ENCODE measurements around the gene ZNF627.
"Not testable (repeated sequence)": the region's sequence is repeated elsewhere in the genome, so short reads cannot be mapped to it uniquely, and the experiment has no call there.

The ZNF627 gene

DNA sequence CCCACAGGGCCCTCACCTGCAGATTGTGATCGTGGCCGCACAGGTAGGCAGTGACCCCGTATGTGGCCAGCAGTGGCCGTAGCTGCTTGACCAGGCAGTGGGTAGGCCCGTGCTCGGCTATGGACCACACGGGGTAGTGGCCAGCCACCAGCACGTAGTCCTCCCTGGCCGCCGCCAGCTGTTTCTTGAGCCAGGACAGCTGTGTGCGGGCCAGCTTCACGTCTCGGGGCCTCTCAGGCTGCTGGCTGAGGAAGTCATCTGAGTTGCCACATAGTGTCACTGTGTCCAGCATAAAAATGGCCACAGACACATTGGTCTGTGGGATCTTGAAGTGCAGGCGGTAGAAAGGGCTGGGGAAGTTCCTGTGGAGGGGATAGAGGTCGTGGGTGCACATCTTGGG, 21.1 kb upstream of the ZNF627 start:
- no peak for DNase-seq

DNA sequence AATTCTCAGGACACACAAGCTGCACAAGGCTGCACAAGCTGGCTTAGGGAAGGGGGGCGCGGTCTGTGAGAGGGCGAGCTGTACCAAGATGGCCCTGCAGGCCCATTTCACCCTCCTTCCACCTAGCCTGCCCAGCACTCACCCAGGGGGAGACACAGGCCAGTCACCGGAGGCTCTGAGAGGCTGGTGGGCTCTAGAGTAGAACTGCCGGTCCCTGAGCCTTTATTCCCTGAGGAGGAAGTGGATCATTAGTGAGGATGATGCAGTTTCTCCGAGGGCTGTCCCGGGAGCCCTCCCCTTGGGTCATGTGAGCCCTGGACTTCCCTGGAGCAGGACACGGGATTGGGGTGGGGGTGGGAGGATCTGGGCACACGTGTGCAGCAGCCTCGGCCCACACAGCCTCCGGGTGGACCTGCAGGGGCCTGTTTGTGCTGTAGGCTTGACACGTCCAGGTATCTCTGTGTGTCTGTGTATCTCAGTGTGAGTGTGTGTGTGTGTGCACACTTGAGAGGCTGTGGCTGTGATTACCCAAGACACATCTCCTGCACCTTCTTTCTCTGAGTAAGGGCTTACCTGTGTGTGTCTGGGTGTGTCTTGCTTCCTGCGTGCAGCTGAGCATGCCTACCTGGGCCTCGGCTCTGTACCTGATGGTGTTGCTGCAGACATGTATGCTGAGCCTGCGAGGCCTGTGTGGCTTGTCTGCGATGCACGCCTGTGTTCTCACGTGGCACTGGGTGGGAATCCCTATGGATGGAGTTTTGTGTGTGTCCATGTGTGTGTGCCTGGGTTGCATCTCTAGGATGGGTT, 19.6 kb upstream of the ZNF627 start, which contains the start of gene ACP5:
ACP5 (minus strand) TSS at position 195 of the 807 bp plus-strand sequence. CDS start 328 bp downstream, outside the sequence.
- no peak for DNase-seq

DNA sequence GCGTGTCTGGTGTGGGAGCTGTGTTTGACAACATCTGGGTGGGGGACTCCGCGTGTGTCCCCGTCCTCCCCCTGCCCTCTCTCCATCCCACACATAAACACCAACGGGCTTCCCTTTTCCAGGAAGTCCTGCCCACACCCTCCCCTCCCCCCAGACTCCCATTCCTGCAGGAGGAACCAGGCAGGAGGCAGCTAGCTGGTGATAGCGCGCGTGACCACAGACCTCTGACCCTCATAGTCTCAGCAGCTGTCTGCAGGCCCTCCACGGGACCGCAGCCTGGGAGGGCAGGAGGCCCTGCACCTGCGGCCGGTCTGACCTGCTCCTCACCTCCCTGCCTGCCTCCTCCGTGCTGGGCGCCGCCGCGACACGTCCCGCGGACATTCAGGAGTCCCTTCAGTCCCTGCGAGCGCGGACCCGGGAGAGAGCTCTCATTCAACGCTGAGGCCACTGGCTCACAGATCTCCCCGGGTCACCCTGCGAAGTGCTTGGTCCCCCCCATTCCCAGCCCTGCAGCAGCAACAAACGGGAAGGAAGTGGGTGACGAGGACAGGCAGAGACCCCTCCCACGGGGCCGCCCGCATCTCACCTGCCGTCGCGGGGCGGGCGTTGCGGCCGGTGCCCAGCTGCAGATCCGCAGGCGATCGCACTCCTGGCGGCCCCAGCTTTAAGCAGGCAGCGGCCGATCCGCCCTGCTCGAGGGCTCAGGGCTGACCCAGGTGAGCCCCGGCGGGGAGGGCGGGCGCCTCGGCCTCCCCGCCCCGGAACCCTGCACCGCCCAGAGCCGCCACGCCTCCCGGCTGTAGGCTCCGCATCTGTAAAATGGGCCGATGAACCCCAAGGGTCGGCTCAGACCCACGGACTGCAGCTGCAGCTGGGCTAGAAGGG, 18.8 kb upstream of the ZNF627 start:
- no peak for DNase-seq

DNA sequence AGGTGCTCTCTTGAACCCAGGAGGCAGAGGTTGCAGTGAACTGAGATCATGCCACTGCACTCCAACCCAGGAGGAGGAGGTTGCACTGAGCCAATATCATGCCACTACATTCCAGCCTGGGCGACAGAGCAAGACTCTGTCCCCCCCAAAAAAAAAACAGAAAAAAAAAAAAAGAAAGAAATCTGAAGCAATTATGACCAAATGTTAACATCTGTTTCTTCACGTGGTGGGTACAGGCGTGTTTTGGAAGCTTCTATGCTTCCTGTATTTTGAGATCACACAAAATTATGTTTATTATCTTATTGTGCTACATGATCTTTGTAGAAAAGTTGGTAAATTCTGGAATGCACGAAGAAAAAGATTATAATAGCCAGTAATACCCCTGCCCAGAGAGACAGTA, 17.2 kb upstream of the ZNF627 start:
- no peak for DNase-seq

DNA sequence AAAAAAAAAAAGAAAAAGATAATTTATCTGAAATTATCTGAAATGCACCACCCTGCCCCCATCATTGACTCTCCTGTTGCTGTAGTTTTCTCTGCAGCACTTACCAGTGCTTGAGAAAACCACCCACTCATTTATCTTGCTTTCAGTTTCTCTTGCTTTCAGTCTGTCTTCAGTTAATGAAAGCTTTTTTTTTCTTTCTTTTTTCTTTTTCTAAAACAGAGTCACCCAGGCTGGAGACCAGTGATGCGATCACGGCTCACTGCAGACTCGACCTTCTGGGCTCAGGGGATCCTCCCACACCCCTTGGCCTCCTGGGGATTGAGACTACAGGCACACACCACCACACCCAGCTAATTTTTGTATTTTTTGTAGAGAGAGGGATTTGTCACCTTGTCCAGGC, 15.5 kb upstream of the ZNF627 start:
- DNase-seq = no peak

DNA sequence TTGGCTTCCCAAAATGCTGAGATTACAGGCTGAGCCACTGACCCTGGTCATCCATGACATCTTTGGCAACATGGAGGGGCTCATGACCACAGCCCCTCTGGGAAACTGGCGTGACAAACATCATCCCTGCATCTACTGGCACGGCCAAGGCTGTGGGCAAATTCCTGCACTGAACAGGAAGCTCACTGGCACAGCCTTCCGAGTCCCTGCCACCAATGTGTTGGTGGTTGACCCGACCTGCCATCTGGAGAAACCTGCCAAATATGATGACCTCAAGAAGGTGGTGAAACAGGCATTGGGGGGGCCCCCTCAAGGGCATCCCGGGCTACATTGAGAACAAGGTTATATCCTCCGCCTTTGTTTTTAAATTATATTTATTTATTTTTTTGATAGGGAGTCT, 11.0 kb upstream of the ZNF627 start:
- DNase-seq = no peak

DNA sequence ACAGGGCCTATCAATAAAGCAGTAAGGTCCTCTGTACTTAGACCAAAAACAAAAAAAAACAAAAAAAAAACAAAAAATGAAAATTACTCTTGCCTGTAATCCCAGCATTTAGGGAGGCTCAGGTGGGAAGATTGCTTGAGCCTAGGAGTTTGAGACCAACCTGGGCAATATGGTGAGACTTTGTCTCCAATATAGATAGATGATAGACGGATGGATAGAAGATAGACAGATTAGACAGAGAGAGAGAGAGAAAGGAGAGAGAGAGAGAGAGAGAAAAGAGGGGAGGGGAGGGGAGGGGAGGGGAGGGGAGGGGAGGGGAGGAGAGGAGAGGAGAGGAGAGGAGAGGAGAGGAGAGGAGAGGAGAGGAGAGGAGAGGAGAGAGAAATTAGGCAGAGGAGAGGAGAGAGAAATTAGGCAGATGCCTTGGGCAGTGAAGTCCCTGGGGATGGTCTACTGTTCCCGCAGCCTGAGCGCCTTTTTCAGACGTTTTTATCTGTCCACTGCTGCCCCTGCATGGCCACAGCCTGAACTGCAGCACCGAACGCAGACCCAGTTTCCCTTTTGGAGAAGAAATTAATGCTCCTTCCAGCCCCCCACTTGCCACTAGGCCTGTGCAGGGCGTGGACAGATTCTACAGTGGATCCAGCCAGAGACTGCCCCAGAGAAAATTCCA, 9.8 kb upstream of the ZNF627 start:
- peak; percentile 70 for DNase-seq

DNA sequence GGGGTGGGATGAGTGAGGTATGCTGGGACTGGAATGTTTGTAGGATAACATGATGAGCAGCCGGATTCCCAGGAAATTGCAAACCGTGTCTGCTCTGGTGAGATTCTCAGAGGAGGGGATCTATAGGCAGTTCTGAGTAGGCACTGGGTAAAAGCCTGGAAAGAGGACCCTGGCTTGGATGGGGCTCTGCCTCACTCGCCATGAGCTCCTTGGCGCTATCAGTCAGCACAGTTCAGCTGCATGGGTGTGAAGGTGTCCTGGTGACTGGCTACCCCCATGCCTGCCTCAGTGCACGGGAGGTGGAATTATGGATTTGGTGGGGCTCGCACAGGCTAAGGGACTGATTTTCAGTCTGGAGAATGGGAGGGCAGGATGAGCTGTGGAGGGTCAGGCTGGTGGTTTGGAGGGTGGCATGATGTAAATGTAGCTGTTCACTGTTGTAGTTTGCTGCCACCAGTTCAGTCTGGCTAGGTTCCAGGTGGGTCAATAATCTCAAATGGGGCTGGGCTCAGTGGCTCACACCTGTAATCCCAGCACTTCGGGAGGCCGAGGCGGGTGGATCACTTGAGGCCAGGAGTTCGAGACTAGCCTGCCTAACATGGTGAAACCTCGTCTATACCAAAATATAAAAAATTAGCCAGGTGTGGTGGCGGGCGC, 9.2 kb upstream of the ZNF627 start:
- no peak for DNase-seq

DNA sequence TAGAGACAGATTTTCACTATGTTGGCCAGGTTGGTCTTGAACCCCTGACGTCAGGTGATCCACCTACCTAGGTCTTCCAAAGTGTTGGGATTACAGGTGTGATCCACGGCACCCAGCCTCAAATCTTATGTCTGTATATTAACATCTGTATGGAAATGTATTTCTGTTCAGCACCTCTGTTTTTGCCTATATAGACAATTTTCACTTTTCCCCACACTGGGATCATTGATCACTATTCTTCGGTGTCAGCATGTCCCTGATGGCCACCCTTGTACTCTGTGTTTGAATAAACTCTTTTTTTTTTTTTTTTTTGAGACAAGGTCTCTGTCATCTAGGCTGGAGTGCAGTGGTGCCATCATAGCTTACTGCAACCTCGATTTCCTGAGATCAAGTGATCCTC, 3.2 kb upstream of the ZNF627 start:
- DNase-seq = no peak

DNA sequence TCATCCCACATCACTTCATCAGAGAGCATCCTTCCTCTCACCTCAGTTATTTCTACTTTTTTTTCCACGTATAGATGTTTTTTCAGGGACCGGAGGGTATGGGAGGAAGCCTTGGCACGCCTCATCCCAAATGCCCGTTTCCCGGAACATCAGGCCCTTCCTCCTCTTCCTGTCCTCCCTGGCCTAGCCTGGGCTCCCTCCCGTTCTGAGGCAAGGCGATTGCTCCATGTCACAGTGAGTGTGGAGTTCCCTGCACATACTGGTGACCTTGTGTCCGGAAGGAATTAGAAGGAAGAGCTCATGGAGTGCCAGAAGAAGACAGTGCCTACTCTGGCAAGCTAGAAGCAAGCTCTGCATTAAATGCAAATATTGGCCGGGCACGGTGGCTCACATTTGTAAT, 1.1 kb upstream of the ZNF627 start:
- DNase-seq = no peak

DNA sequence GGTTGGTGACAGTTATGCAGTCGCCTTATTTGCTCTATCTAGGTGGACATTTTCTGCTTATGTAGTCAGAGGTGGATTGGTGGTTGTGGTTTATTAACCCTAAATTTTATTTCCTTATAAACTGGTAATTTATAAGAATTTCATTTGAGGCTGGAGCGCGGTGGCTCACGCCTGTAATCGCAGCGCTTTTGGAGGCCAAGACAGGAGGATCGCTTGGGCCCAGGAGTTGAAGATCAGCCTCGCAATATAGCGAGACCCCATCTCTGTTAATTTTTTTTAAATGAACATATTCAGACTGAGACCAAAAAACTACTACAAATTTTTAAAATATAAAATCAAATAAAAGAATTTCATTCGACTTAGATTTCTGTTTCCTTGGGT, 810 bp downstream of the ZNF627 start:
- DNase-seq = no peak

DNA sequence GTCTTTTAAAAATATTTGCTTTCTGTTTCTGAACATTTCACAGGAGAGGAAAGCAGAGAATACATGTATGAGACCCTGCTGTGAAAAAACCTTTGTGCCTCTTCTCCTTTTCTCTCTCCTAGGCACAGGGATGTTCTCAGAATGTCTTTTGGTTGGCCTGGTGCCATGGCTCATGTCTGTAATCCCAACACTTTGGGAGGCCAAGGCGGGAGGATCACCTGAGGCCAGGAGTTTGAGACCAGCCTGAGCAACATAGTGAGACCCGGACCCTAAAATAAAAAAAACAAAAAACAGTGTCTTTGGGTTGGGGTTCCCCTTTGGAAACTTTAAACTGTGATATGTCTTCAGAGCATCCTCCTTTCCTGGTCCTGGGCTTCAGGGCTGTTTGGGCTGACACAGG, 1.5 kb downstream of the ZNF627 start:
- DNase-seq = no peak

DNA sequence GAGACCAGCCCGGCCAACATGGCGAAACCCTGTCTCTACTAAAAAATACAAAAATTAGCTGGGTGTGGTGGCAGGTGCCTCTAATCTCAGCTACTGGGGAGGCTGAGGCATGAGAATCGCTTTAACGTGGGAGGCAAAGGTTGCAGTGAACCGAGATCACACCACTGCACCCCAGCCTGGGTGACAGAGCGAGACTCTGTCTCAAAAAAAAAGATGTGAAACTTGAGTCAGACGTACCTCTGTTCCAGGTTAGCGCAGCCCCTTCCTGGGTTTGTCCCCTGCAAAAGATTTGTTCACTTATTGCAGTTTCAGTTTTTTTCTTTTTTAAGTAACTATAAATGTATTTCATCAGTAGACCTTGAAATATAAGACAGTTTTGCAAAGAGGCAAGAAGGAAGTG, 2.4 kb downstream of the ZNF627 start:
- DNase-seq = not testable (repeated sequence)

DNA sequence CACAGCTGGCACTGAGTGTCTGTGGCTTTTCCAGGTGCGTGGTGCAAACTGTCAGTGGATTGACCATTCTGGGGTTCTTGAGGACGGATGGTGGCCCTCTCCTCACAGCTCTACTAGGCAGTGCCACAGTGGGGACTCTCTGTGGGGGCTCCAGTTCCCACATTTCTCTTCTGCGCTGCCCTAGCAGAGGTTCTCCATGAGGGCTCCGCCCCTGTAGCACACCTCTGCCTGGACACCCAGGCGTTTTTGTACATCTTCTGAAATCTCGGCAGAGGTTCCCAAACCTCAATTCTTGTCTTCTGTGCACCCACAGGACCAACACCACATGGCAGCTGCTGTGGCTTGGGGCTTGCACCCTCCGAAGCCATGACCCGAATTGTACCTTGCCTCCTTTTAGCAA, 9.2 kb downstream of the ZNF627 start:
- DNase-seq = no peak

DNA sequence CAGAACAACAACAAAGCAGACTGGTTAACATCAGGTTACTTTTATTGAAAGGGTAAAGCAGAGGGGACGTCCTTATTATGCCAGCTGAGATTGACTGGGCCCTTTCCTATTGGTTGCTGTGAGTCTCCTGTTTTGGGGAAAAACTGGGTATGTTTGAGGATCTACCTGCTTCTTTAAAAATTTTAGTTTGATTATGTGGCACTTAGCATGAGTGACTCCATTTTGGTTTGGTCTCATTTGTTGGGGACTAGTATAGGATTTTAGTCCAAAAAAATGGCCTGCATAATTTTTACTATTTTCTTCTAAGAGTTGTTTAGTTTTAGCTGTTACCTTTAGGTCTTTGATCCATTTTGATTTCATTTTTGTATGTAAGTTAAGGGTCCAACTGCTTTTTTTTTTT, 14.4 kb downstream of the ZNF627 start:
- no peak for DNase-seq

DNA sequence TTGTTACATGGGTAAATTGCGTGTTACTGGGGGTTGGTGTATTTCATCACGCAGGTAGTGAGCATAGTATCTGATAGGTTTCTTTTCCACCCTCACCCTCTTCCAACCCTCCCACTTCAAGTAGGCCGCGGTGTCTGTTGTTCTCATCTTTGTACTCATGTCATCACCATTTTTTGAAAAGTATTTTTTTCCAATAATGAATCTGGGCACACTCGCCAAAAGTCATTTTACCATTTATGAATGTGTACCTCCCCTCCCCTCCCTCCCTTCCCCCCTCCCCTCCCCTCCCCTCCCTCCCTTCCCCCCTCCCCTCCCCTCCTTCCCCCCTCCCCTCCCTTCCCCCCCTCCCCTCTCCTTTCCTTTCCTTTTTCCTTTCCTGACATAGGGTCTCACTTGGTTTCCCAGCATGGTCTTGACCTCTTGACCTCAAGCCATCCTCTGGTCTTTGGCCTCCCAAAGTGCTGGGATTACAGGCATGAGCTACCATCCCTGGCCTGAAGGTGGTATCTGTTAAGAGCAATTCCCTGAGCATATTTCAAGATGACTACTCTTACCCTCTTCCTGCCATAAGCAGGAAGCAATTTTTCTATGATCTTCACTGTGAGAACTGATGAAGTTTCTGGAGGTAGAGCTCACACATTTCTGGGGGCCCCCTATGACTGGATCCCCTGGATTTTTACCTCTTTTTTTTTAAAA, 15.7 kb downstream of the ZNF627 start:
- no peak for DNase-seq

DNA sequence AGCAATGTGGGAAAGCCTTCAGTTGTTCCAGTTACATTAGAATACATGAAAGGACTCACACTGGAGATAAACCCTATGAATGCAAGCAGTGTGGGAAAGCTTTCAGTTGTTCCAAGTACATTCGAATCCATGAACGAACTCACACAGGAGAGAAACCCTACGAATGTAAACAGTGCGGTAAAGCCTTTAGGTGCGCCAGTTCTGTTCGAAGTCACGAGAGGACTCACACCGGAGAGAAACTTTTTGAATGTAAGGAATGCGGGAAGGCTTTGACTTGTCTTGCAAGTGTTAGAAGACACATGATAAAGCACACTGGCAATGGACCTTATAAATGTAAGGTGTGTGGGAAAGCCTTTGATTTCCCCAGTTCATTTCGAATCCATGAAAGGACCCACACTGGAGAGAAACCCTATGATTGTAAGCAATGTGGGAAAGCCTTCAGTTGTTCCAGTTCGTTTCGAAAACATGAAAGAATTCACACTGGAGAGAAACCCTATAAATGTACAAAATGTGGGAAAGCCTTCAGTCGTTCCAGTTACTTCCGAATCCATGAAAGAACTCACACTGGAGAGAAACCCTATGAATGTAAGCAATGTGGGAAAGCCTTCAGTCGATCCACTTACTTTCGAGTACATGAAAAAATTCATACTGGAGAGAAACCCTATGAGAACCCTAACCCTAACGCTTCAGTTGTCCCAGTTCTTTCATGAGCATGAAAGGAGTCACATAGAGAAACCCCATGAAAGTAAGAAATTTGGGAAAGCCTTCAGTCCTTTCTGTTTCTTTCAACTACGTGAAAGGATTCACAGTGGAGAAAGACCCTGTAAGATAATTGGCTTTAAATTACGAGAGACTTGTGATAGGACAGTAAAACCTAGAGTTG, 20.1 kb downstream of the ZNF627 start:
- no peak for DNase-seq

DNA sequence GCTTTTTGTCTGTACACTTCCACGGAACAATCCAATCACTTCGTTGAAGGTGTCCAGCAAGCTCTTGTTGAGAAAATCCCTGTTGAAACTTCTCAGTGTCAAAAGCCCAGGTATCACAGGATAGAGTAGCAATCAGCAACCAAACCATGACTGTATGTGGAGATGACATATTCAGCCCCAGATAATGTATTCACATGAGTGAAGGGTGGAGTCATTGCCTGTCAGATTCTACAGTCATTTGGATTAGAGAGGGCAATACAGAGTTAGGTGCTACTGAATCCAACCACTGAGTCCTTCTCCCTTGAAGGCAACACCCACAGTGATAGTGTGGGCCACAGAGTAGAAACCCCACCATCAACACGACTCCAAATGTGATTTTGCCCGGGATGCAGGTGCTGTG, 23.3 kb downstream of the ZNF627 start:
- no peak for DNase-seq

DNA sequence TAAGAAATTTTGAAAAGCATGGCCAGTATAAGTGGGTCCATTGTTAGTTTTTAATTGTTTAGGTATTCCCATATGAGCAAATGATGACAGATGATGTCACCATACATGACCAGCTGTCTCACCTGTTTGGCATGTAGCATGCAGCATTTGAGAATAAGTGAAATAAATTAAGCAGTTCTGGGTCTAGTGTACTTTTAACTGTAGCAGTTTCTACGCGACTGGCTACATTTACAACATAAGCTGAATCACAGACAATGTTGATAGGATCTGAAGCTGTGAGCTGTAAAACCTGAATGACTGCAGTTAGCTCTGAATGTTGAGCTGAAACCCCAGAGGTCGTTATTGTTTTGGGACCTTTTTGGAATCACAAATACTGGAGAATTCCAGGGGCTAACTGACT, 25.1 kb downstream of the ZNF627 start:
- DNase-seq = not testable (repeated sequence)

DNA sequence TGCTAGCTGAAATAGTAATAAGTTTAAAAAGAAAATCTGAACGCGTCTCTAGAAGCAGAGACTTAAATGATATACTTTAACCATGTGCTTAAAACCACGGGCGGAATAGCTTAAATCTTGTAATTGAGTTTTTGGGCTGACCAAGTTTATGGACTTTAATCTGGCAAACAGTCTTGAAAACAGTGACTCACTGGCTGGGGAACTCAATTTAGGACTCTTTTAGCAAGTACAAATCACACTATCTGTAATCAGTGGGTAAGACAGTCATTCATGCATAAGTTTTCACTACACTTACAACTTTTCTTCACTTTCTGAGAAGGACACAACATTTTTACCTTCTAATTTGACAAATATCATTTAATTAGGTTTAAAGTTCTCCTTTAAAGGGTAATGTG, 26.8 kb downstream of the ZNF627 start:
- no peak for DNase-seq

DNA sequence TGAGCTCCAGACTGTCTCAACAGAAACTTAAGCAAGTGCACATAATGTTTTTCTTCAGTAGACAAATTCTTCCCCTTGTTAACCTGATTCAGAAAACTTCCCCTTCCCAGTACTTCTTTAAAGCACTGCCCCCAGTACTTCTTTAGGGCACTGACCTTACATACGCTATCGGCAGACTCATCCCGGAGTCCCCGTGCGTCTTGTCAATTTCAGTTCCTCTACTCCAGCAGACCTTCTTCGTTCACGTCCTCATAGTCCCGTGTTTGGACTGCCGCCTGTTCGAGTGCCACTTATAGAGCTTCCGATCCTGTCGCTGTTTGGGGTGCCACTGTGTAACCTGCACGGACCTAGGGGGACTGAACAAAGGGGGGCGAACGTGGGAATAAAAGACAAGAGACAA, 29.0 kb downstream of the ZNF627 start:
- DNase-seq = no peak
